GM12892 (cell line): Measurements from ENCODE around the gene SEMA4F.

Experiments used
- DNase-seq: peaks from one replicate; pipeline ENCODE4 v3.0.0; 2011; ENCODE audit not compliant: insufficient read length
- FAIRE-seq: peaks from 2 replicates; lab custom pipeline; 2011; peaks lifted over from hg19 to GRCh38; lab: Jason Lieb, UNC
- POLR2A ChIP-seq: IDR thresholded peaks from 2 replicates; pipeline ENCODE4 v1.6.1; 2011; ENCODE audit warnings: low read depth, low read length, control low read depth
- POLR2AphosphoS5 ChIP-seq: IDR thresholded peaks from 2 replicates; pipeline ENCODE4 v1.6.1; 2011; ENCODE audit warnings: low read depth, low read length, control low read depth
- TAF1 ChIP-seq: IDR thresholded peaks from 2 replicates; pipeline ENCODE4 v1.6.1; 2011; ENCODE audit warnings: low read depth, mild to moderate bottlenecking, control low read depth, low read length, borderline replicate concordance

SEMA4F gene

GRCh38 chr2:74712223-74713053, 58.4 kb downstream of the SEMA4F start:
- DNase-seq (no peak), FAIRE-seq (no peak)
- TF ChIP-seq POLR2AphosphoS5 (no peak), TAF1 (no peak), POLR2A (no peak)

- no peak for TF ChIP-seq TAF1
- no peak for FAIRE-seq
These were observed 60.6 kb downstream of the SEMA4F start for GRCh38 chr2:74714691-74715080.

GRCh38 chr2:74715081-74715791, 61.2 kb downstream of the SEMA4F start:
- DNase-seq (peak; percentile 57), FAIRE-seq (peak; percentile 94)
- TF ChIP-seq POLR2A (no peak), TAF1 (no peak), POLR2AphosphoS5 (no peak)

More at GRCh38 chr2:74714691-74715080, 60.6 kb downstream of the SEMA4F start:
- DNase-seq: no peak

- no peak for DNase-seq
- FAIRE-seq: no peak
- no peak for TF ChIP-seq TAF1
- no peak for TF ChIP-seq POLR2A
- TF ChIP-seq POLR2AphosphoS5: no peak
These were observed 61.8 kb downstream of the SEMA4F start for GRCh38 chr2:74715880-74716279.

GRCh38 chr2:74719066-74719465, 65.0 kb downstream of the SEMA4F start:
- FAIRE-seq: no peak
- DNase-seq: no peak
- TF ChIP-seq POLR2A: no peak
- TF ChIP-seq TAF1: no peak
- TF ChIP-seq POLR2AphosphoS5: no peak

- FAIRE-seq: no peak
- no peak for DNase-seq
- no peak for TF ChIP-seq POLR2AphosphoS5
- TF ChIP-seq TAF1: no peak
- TF ChIP-seq POLR2A: no peak
These were observed 67.3 kb downstream of the SEMA4F start for GRCh38 chr2:74721316-74721715.

- no peak for TF ChIP-seq TAF1
- TF ChIP-seq POLR2A: no peak
- TF ChIP-seq POLR2AphosphoS5: no peak
- FAIRE-seq (no peak), DNase-seq (no peak)
These were observed 70.4 kb downstream of the SEMA4F start for GRCh38 chr2:74724496-74724895.

- FAIRE-seq (no peak), DNase-seq (no peak)
- TF ChIP-seq POLR2AphosphoS5: no peak
- TF ChIP-seq POLR2A: no peak
- no peak for TF ChIP-seq TAF1
These were observed 71.2 kb downstream of the SEMA4F start for GRCh38 chr2:74725287-74725686.

- no peak for TF ChIP-seq TAF1
- no peak for TF ChIP-seq POLR2AphosphoS5
- TF ChIP-seq POLR2A: no peak
- FAIRE-seq (no peak), DNase-seq (no peak)
These were observed 74.8 kb downstream of the SEMA4F start for GRCh38 chr2:74728842-74729241.

GRCh38 chr2:74730530-74730929, 76.5 kb downstream of the SEMA4F start:
- DNase-seq (no peak), FAIRE-seq (no peak)
- TF ChIP-seq TAF1 (no peak), POLR2AphosphoS5 (no peak), POLR2A (no peak)
